ENCODE results near the gene HELZ.
"Not testable (repeated sequence)": the region's sequence is repeated elsewhere in the genome, so short reads cannot be mapped to it uniquely, and the experiment has no call there.

HELZ gene

DNA sequence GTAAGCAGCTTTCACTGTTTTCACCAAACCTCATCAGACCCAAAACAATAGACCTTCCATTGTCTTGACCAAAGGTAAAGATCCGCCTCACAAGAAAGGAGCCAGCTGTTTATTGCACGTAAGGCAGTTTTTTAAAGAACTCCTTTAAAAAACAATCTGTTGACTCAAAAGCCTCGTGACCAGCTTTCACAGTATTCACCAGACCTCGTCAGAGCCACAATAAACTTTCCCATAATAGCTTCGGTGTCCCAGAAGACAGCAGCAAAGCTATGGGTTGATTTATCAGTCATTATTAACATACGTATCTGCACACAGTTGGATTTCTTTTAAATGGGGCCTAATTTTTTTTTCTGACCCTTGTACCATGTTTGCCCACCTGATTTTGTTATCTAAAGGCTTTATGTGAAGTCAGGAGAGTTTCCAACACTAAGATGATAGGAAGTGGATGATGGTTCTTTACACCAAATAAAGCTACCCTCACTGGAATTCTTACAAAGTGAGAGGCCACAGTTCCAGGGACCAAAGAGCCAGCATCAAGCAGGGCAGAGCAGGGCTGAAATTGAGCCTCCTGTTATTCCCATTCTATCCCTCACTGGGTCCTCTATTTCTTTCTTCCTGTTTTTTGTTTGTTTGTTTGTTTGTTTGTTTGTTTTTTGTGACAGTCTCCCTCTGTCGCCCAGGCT, 17.6 kb upstream of the HELZ start:
- DNase-seq, result no peak

DNA sequence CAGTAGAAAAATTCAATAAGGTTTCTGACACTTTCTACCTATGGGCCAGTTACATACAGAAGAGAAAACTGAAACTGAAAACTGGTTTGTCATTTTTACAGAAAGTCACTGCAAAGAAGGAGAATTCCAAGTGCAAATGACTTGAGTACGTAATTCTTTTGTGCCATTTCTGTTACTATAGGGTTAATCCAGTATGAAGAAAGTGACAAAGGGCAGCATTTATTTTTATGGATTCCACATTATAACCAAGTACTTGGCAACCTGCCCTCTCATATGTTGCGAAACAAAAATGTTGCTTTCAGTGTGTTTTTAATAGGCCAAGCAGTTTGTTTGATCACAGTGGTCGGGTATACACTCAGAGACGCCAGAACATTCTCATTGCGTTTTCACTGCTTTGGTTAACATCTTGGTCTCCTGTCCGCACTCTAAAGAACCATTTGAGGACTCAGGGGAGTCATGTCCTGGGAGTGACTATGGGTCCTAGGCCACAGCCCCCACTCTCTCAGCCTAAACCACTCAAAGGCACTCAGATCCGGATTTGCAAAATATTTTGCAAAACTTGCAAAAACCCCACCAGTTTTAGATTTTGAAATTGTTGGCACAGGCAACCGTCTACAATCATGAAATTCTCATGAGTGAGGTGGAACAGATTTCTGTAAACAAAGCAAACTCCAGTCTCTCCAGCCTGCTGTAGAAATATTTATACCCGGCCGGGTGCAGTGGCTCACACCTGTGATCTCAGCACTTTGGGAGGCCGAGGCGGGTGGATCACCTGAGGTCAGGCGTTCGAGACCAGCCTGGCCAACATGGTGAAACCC, 15.4 kb upstream of the HELZ start:
- DNase-seq, result no peak

DNA sequence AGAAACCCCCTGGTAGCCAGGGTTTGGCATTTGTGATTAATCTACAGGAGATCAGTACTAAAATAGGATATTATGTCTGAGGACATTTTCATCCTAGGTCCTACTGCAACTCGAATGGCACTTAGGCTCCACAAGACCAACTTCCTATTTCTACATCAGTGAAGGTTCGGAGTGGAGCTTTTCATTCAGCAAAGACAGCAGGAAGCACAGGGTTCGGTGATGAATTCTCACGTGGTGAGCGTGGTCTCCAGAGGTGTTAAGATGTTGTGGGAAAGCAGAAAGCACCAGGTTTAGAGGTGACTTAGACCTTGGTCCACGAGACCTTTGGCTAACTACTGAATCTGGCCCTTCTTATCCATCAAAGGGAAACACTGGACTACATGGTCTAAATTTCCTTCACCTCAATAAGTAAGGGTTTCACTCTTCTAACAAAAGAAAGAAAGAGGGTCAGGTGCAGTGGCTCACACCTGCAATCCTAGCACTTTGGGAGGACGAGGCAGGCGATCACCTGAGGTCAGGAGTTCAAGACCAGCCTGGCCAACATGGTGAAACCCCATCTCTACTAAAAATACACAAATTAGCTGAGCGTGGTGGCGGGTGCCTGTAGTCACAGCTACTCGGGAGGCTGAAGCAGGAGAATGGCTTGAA, 13.9 kb upstream of the HELZ start:
- DNase-seq, result no peak

DNA sequence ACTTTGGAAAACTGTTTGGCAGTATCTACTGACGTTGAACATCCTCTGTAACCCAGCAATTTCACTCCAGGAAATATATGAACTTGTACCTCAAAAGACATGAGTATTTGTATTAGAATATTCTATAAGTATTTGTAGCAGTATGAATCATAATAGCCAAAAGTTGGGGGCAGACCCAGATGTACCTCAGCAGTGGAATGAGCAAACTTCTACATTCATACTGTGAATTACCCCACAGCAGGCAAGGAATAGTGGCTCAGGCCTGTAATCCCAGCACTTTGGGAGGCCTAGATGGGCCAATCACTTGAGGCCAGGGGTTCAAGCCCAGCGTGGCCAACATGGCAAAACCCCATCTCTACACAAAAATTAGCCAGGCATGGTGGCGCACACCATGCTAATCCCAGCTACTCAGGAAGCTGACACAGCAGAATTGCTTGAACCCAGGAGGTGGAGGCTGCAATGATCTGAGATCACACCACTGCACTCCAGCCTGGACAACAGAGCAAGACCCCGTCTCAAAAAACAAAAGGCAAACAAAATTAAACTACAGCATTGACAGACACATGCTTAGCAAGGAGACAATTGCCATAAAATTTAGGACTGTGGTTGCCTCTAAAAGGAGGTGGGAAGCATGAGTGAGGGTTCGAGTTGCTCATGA, 11.2 kb upstream of the HELZ start:
- no peak for DNase-seq

DNA sequence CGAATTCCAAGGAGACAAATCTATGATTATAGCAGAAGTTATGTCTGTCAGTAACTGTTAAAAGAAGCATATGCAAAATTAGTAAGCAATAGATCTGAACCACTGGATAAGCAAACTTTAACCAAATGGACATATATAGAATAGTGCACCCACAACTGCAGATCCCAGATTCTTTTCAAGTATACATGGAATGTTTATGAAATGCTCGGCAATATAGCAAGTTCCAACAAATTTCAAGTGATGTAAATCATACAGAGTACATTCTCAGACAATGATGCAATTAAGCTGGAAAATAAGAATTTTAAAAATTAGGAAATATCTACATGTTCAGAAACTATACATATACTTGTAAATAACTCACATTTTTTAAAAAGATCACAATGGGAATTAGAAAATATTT, 8.4 kb upstream of the HELZ start:
- no peak for DNase-seq

DNA sequence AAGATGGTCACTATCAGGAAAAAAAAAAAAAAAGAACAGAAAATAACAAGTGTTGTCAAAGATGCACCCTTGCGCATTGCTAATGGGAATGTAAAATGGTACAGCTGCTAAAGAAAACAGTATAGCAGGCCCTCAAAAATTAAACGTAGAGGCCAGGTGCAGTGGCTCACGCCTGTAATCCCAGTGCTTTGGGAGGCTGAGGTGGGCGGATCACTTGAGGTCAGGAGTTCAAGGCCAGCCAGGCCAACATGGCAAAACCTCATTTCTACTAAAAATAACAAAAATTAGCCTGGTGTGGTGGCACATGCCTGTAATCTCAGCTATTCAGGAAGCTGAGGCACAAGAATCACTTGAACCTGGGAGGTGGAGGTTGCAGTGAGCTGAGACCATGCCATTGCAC, 6.6 kb upstream of the HELZ start:
- DNase-seq, result not testable (repeated sequence)

DNA sequence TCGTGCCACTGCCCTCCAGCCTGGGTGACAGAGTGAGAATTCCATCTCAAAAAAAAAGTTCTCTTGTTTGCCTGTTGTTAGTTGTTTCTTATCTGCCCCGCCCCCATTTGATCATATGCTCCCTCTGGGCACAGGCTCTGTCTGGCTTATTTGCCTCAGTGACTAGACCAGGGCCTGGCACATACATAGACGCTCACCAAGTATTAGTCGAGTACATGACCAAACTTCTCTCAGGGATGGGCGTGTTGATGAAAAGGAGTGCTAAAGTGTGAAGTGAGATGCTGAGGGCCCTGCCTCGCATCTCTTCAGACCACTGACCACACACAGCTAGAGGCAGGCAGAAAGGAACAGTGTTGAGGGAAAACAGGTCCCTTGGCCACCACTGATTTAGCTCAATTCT, 3.3 kb upstream of the HELZ start:
- DNase-seq, result no peak

DNA sequence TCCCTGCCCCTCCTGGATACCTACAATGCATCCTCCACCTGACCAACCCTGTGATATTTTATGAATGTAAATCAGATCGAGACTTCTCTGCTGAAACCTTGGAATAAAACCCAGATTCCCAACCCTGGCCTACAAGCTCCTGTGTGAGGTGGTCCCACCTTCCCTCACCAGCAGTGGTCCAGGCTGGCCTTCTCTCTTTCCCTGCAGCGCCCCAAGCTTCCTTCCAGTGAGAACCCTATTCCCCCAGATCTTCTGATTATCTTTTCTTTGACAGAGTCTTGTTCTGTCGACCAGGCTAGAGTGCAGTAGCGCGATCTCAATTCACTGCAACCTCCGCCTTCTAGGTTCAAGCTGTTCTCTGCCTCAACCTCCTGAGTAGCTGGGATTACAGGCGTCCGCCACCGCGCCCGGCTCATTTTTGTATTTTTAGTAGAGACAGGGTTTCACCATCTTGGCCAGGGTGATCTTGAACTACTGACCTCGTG, 2.5 kb upstream of the HELZ start:
- no peak for DNase-seq

DNA sequence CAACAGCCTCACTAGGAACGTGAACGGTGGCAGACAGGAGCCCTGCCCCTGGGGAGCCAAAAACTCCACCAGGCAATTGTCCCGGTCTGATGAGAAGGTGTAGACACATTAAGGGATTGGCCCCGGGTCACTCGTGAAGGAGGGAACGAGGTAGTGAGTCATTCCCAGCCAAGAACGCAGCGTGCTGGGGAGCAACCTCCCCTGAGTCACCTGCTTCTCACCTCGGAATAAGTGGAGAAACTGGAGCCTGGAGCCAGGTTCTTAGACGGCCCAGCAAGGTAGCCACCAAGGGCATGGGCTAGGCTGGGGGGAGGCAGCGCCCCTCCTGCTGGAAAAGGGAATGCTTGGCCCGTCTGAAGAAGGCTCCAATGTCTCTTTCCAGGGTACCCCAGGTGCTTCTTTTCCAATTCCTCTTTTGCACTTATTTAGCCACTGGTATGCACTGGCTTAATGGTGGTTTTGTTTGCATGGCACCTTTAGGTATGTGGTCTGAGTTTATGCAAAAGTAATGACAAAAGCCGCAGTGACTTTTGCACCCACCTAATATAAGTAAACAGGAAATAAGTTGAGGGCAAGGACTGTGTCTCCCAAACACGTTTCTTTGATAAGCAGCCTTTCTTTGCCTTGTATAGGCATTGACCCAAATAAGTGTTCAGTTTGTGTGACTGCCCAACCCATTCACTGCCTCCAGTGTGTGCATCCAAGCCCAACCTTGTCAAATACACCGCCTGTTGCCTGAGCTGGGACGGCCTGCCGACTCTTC, 1.8 kb upstream of the HELZ start:
- DNase-seq, result peak; percentile 13

DNA sequence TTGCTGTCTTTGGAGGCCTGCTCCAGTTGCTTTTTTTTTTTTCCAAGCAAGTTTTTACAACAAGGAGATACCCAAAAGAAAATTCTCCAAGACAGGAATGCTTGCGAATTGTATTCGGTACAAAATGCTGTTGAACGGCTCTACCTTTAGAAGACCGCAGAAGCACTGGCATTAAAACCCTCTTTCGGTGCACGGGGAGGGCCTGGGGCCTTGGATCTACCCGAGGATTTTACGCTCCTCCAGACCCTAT, 1.3 kb upstream of the HELZ start:
- DNase-seq, result no peak

DNA sequence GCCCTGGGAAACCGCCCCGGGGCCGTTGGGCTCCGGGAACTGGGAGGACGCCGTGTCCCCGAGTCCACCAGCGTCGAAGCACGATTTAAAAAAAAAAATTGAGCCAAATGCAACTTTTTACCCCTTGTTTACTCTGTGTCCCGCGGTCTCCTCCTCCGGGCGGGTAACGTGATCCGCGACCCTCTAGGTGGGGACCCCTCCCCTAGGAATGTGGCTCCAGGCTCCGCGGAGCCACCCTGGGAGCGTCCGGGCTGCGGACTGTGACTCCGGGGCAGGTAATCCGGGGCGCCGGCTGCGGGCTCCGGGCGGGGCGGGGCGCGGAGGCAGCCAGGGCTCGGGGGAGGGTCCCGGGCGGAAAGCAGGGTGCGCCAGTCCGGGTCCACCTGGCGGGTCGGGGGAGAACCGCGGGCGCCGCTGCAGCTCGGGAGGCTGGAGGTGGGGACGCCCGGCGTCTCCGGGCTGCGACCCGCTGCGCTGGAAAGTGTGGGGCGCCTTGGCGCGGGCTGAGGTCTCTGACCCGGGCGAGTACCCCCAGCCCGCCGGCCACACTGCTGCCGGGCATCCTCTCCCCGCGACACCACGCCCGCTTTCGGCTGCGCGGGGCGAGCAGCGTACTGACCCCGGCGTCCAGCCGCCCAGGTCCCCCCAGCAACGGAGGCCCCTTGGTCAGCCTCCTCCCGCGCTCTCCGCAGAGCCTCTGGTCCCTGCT, 852 bp upstream of the HELZ start:
- DNase-seq, result peak; percentile 55

DNA sequence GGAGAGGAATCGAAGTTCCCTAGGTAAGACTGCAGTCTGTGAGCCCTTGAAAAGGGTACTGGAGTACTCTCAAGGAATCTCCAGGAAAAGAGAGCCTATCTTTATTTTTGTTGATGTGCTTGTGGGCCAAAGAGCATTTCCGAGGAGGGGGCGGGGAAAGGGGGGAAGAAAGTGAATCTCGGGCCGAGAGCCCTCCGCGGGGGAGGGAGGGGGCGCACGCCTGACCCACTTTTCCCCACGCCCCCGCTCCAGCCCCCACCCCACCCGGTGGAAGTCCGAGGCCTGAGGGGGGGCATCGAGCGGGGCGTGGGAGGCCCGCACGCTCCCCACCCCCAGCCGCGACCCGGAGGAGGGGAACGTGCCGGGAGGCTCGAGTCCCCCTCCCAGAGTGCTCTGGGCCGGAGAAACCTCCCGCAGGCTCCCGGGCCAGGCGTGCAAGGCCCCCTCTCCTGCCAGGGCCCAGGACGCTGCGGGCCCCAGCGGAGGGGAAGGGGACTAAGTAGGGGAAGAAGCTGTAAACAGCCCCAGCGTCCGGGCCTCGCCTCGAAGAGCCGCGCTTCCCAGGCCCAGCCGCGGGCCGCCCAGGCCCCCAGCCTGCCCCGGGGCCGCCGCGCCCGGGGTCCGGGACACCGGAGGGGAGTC, 444 bp downstream of the HELZ start:
- DNase-seq, result peak; percentile 24

DNA sequence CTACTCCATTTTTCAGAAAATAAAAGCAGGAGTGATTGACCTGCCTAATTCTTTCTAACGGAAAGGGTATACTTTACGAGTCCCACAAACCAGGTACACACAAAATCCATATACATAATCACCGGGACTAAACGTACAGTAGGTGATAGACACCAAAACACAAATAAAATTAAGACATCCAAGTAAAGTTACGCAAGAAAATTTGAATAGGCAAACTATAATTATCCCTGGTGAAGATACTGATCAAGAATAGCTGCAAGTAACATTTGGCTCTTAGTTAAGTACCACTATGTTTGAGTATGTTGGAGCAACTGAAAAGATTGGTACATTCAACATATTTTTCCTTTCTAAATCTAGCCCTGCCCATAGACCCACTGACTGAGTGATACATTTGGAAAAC, 1.7 kb downstream of the HELZ start:
- DNase-seq, result no peak

DNA sequence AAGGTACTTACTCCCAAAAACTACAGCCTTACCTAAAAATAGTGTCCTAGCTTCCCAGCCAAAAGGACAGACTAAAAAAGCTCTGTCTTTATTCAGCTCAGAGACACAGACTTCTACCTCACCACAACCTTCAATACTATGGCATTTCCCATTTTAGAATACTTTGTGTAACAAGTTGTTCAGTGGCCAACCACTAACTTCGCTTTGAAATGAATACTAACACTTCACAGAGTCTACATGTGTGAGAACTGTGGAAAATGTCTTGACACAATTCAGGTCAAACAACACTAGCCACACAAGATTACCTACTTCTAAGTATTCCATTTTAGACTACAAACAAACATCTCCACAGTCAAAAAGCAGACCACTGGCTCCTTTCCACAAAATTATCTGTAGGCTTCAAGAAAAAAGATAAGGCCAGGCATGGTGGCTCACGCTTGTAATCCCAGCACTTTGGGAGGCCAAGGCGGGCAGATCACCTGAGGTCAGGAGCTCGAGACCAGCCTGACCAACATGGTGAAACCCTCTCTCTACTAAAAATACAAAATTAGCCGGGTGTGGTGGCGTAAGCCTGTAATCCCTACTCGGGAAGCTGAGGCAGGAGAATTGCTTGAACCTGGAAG, 3.2 kb downstream of the HELZ start:
- no peak for DNase-seq

DNA sequence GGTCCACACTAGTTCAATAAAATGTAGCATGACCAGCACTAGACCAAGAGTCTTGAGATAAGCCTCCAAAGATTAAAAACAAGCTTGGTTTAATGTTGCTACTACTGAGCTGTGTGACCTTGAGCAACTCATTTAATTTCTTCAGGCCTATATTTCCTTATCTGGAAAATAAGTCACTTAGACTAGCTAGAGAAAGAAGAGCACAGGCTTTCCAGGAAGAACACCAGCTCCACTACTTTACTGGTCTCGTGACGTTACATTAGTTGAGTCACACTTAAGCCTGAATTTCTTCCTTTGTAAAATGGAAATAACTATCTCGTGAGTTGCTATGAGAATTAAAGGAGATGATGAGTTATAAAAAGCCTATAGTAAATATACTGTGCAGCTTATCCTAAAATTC, 5.4 kb downstream of the HELZ start:
- DNase-seq, result no peak

DNA sequence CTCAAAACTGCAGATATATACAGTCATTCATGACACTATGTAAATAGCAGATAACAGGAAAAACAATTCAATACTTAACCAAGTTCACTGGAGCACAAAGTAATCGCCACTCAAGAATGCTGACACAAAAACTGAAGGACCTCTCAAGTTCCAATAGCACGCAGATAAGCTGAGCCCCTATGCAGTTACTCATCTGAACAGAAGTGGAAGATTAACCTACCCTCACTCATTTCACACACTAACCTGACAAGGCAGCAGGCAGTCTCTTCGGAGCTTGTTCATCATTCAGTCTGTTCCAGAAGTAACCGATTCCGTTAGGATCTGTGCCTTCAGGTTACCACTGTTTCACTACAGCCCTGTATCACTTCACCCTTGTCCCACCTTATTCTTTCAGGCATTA, 6.0 kb downstream of the HELZ start:
- DNase-seq, result no peak

DNA sequence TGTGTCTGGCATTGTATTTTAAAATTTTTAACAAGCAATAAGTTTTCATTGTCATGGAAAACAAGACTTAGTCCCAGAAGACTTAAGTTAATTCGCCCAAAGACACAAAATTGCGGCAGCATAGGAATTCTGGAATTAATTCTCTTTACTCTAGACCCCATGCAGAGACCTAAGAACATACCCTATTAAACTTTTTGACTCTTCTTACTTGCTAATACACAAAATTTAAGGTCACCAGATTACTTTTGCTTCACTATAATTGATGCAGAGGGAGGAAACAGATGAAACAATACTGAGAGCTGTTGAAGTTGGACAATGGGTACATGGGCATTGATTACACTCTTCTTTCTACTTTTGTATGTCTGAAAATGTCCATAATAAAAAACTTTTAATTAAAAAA, 12.6 kb downstream of the HELZ start:
- no peak for DNase-seq

DNA sequence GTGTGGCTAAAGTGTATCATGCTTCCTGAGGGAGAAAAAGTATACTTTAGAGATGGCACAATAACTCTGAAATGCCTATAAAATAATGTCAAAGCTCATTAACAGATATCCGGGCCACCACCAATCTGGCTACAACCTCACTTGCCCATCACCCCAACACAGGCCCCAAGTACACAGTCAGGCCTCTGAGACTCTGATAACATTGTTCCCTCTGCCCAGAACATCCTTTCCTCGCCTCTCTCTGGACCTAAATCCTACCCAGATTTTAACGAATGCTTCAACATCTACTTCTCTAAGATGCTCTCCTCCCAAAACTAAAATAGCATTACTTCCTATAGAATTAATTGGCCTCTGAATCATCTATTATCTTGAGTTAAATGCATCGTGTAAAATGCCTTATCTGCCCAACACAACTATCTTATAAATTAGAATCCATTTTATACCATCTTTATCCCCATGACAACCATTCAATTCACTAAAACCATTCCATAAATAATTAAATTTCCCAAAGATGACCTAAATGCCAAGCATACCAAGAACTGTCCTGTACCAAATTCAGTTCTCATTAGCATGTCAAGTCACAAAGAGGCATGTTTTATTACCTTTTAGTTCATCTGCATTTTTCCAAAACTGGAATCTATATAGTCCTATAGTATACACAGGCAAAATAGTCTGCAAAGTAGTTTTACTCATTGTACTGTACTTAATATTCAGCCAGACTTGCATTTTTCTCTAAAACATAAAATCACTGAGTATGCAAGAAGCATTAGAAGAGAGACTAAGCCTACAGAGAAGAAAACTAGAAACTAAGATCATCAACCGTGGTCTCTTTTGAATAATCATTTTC, 15.7 kb downstream of the HELZ start:
- no peak for DNase-seq

DNA sequence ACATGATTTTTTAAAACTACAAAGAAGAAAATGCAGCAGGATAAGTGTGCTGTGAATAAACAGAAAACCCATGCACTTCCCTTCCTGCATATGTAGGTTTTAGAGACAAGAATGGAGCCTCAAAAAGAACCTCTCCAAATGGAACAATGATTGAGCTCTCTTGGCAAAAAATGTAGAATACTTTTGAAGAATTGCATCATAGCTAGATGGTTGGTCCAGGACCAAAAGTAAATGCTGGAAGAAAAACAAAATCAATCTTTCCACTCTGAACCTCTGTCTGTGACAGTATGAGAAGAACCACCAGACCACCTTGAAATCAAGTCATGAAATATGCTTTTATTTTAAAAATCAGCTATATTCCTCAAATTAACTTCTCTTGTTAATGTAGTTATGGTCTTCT, 17.5 kb downstream of the HELZ start:
- no peak for DNase-seq

DNA sequence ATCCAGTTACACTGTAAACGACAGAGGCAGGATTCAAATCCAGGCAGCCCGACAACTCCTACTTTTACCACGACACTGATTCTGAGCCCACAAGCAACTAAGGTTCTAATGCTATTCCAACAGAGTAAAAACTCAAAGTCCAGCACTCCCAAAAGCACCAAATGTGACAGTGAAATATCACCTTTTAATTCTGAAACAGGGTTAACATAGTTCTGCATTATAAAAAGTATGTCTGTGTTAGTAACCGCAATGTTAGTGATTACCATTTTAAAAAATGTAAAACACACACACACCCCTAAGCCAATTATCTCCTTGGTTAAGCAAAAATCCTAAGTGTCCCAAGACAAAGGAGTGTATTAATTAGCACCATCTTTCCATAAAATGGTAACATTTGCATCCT, 19.7 kb downstream of the HELZ start:
- DNase-seq, result no peak

Measured in stimulated activated CD4-positive, alpha-beta T cell treated with anti-CD3 and anti-CD28 coated beads, Interleukin-4, amount 100 ng/mL, for 1 hour (primary cell).